Right ventricle myocardium inferior (tissue), 1 donor: ENCODE results near the gene ABHD17C. TPM values are rescaled to one million over a fixed set of nuclear protein-coding genes. Genes with fewer than 3 reads are reported as not detected.

ENCODE experiments used
- ATAC-seq: fragments of 200-7000 bp; cut with Tn5 transposase; one replicate; pipeline ENCODE4 v1.9.1; 2020; ENCODE audit warnings: mild to moderate bottlenecking, moderate library complexity
- DNase-seq: peaks from one replicate; pipeline ENCODE4 v3.0.0; 2021; ENCODE audit errors: missing footprints
- intact Hi-C: fragments of 100-400 bp; cut with DNase I; formaldehyde crosslinking; loops from one replicate; pipeline ENCODE4 v1.11.0; 2022
- total RNA-seq: library from RNA; stranded (reverse); fragmentation: NEBNext Ultra II Directional; extraction: Animal tissue kit (Norgen Biotek cat#: 25700); gene quantifications from one replicate; pipeline ENCODE4 v1.2.1, GENCODE V29; 2021
- donor health status: DM: no; HTN: yes; CAD: no; lungs with severe emphysema.

ABHD17C gene
- total RNA-seq, 1 donor from 2014 or later: 7.5 TPM

GRCh38 chr15:80801891-80802680 is 107.0 kb downstream of the ABHD17C start:
- intact Hi-C loops: no loop called here
- ATAC-seq (no peak), DNase-seq (no peak)

- no peak for DNase-seq
Measured at GRCh38 chr15:80803580-80804525, 108.7 kb downstream of the ABHD17C start.

GRCh38 chr15:80804970-80805495 is 109.9 kb downstream of the ABHD17C start:
- intact Hi-C loops: no loop called here
- DNase-seq (no peak), ATAC-seq (no peak)

More at GRCh38 chr15:80803580-80804525, 108.7 kb downstream of the ABHD17C start:
- intact Hi-C loops: no loop called here
- ATAC-seq: no peak

Other genes starting within 250 kb of the ABHD17C start
- 0.14 TPM for gene CEMIP, start 84.1 kb downstream of the ABHD17C start, total RNA-seq